Liver (tissue), 9 donors: ENCODE results near the gene HSF4. TPM values are rescaled to one million over a fixed set of nuclear protein-coding genes. Genes with fewer than 3 reads are reported as not detected.

Experiments
- DNase-seq: peaks from one replicate; pipeline ENCODE4 v3.0.0-alpha.2; 2017; ENCODE audit warnings: low spot score
- H3K27ac ChIP-seq, 2 donors: one replicate each; pipeline ENCODE4 v1.7.0; 2013; ENCODE audit warnings: inconsistent platforms in 2 of 2, low read length in 2 of 2, control low read depth in 1 of 2, low read depth in 1 of 2, mild to moderate bottlenecking in 1 of 2
- H3K27me3 ChIP-seq, 4 donors: one replicate each; pipeline versions ENCODE4 v1.6.1 to v1.7.0; 2013; ENCODE audit warnings: low read length in 3 of 4, inconsistent platforms in 1 of 4, mild to moderate bottlenecking in 1 of 4, moderate library complexity in 1 of 4; ENCODE audit not compliant: control insufficient read depth in 4 of 4, insufficient read depth in 4 of 4
- H3K36me3 ChIP-seq, 4 donors: one replicate each; pipeline versions ENCODE4 v1.6.1 to v1.7.0; 2013; ENCODE audit warnings: low read length in 3 of 4, mild to moderate bottlenecking in 3 of 4, low read depth in 1 of 4, moderate library complexity in 1 of 4; ENCODE audit not compliant: control insufficient read depth in 4 of 4, insufficient read depth in 3 of 4
- H3K4me1 ChIP-seq, 4 donors: one replicate each; pipeline versions ENCODE4 v1.6.1 to v1.7.0; 2013; ENCODE audit warnings: low read length in 3 of 4, mild to moderate bottlenecking in 3 of 4, moderate library complexity in 1 of 4; ENCODE audit not compliant: control insufficient read depth in 4 of 4, insufficient read depth in 4 of 4
- H3K4me3 ChIP-seq, 3 donors: one replicate each; pipeline versions ENCODE4 v1.6.1 to v1.7.0; 2013; ENCODE audit warnings: low read length in 3 of 3, control low read depth in 1 of 3, low read depth in 1 of 3, mild to moderate bottlenecking in 1 of 3
- H3K9ac ChIP-seq, 2 donors: one replicate each; pipeline ENCODE4 v1.7.0; 2013; ENCODE audit warnings: low read length in 2 of 2, mild to moderate bottlenecking in 2 of 2, moderate library complexity in 2 of 2, control low read depth in 1 of 2, low read depth in 1 of 2
- H3K9me3 ChIP-seq, 4 donors: one replicate each; pipeline versions ENCODE4 v1.6.1 to v1.7.0; 2013; ENCODE audit warnings: low read length in 3 of 4; ENCODE audit not compliant: control insufficient read depth in 4 of 4
- ATF3 ChIP-seq: IDR thresholded peaks from 2 replicates; pipeline ENCODE4 v1.6.1; 2016; ENCODE audit warnings: antibody characterized with exemption
- CTCF ChIP-seq: fragments of 150-350 bp; IDR thresholded peaks from 2 replicates; pipeline ENCODE4 v1.5.1; 2017; ENCODE audit warnings: improper control_type of control experiment, low read depth, low read length; ENCODE audit not compliant: missing input control
- GABPA ChIP-seq, 2 donors: IDR thresholded peaks in 1 of 2; conservative IDR thresholded peaks in 1 of 2; 2 replicates each; pipeline ENCODE4 v1.6.1; 2016; ENCODE audit warnings: antibody characterized with exemption in 2 of 2, mild to moderate bottlenecking in 1 of 2, moderate library complexity in 1 of 2
- HNF4A ChIP-seq, 2 donors: conservative IDR thresholded peaks; 2 replicates each; pipeline ENCODE4 v1.6.1; 2016; ENCODE audit warnings: antibody characterized with exemption in 2 of 2, mild to moderate bottlenecking in 2 of 2
- HNF4G ChIP-seq: IDR thresholded peaks from 2 replicates; pipeline ENCODE4 v1.6.1; 2016; ENCODE audit warnings: antibody characterized with exemption
- MAX ChIP-seq: IDR thresholded peaks from 2 replicates; pipeline ENCODE4 v1.6.1; 2016; ENCODE audit warnings: antibody characterized with exemption
- SP1 ChIP-seq: IDR thresholded peaks from 2 replicates; pipeline ENCODE4 v1.6.1; 2018; ENCODE audit warnings: antibody characterized with exemption, mild to moderate bottlenecking
- TAF1 ChIP-seq: conservative IDR thresholded peaks from 2 replicates; pipeline ENCODE4 v1.6.1; 2016; ENCODE audit warnings: antibody characterized with exemption, mild to moderate bottlenecking
- YY1 ChIP-seq: IDR thresholded peaks from 2 replicates; pipeline ENCODE4 v1.6.1; 2016; ENCODE audit warnings: antibody characterized with exemption, mild to moderate bottlenecking
- ZBTB33 ChIP-seq: IDR thresholded peaks from 2 replicates; pipeline ENCODE4 v1.6.1; 2016; ENCODE audit warnings: antibody characterized with exemption
- WGBS: extraction: QIAGEN DNeasy Blood & Tissue Kit; methylation state at CpG from one replicate; pipeline ENCODE4 v1.1.7; 2013; 5-methylcytosine and 5-hydroxymethylcytosine counted together
- polyA plus RNA-seq, 2 donors: library from polyadenylated mRNA; stranded (reverse) in 1 of 2; unstranded in 1 of 2; fragments of 200-250 nt in 1 of 2; fragments of >200 nt in 1 of 2; fragmentation: Nextera tagmentation in 1 of 2; extraction: Ambion mirVana in 1 of 2; gene quantifications; one replicate each; pipeline versions ENCODE4 v1.2.1 to v1.2.3, GENCODE V29; 2013 to 2015
- total RNA-seq, 2 donors: library from RNA; depleted of rRNA; stranded (reverse); fragments of >200 nt; gene quantifications; one replicate each; pipeline ENCODE4 v1.2.3, GENCODE V29; 2014
- donor health status: healthy.
- donor health status: healthy.
- donor health status: healthy.
- donor health status: healthy.
- donor health status: healthy.

Gene HSF4
- total and polyA plus RNA-seq, 4 donors, result 0.42 to 5.1 (median 4.3) TPM

GRCh38 chr16:67208154-67208896, 43.8 kb downstream of the HSF4 start:
- no peak for DNase-seq
- H3K27ac ChIP-seq, result no peak overlapping the region
- H3K4me3 ChIP-seq, result no peak overlapping the region
- TF ChIP-seq TAF1 (no peak), ATF3 (no peak), SP1 (no peak), HNF4A (conservative IDR thresholded peaks at IDR 0.05) (no peak), GABPA (IDR thresholded peaks at IDR 0.05 in 1 of 2, conservative IDR thresholded peaks at IDR 0.05 in 1 of 2) (no peak), MAX (no peak), HNF4G (no peak), YY1 (no peak), ZBTB33 (no peak), CTCF (no peak)
- no peak overlapping the region for H3K9ac ChIP-seq
- 93% methylated on average over 11 of the region's 11 CpGs for WGBS
- peaks cover 0 to 9% (median under 1%) of the 10 kb centered on the region in 4 donors for H3K36me3 ChIP-seq
- peaks cover 14 to 27% (median 21%) of the 10 kb centered on the region in 4 donors for H3K4me1 ChIP-seq
- H3K9me3 ChIP-seq, result no peaks in the 10 kb centered on the region
- no peaks in the 10 kb centered on the region for H3K27me3 ChIP-seq

GRCh38 chr16:67209565-67209964, 45.0 kb downstream of the HSF4 start:
- 90% methylated on average over 8 of the region's 8 CpGs for WGBS
- no peak for TF ChIP-seq GABPA (IDR thresholded peaks at IDR 0.05 in 1 of 2, conservative IDR thresholded peaks at IDR 0.05 in 1 of 2)
- TF ChIP-seq MAX, result no peak
- TF ChIP-seq ATF3, result no peak

More at GRCh38 chr16:67209565-67209964, 45.0 kb downstream of the HSF4 start:
- DNase-seq, result no peak
- peaks cover 18 to 39% (median 34%) of the 10 kb centered on the region in 4 donors for H3K4me1 ChIP-seq
- H3K36me3 ChIP-seq, result peaks cover 0 to 2% (median 0%) of the 10 kb centered on the region in 4 donors
- H3K9me3 ChIP-seq, result no peaks in the 10 kb centered on the region
- no peak overlapping the region for H3K27ac ChIP-seq
- H3K27me3 ChIP-seq, result no peaks in the 10 kb centered on the region
- no peak overlapping the region for H3K4me3 ChIP-seq
- no peak overlapping the region for H3K9ac ChIP-seq
